Mesendoderm (in vitro differentiated cells): ENCODE measurements around the gene APIP.
A peak's percentile ranks its signal among the peaks of the same experiment; 100 is the strongest.

Experiments used
- DNase-seq: peaks from one replicate; pipeline ENCODE4 v3.0.0; 2013
- H2AK5ac ChIP-seq: 2 replicates; pipeline ENCODE4 v1.6.1; 2013; ENCODE audit warnings: low read length, inconsistent platforms
- H2BK120ac ChIP-seq: 2 replicates; pipeline ENCODE4 v1.6.1; 2013; ENCODE audit warnings: low read depth, mild to moderate bottlenecking, low read length, moderate library complexity, mixed read lengths
- H2BK15ac ChIP-seq: replicated peaks from 2 replicates; pipeline ENCODE4 v1.6.1; 2013; ENCODE audit warnings: low read depth, mild to moderate bottlenecking, moderate library complexity
- H2BK5ac ChIP-seq: 2 replicates; pipeline ENCODE4 v1.6.1; 2013; ENCODE audit warnings: low read length, inconsistent platforms
- H3K18ac ChIP-seq: 2 replicates; pipeline ENCODE4 v1.6.1; 2013; ENCODE audit warnings: mild to moderate bottlenecking, low read length, mixed read lengths
- H3K23ac ChIP-seq: one replicate; pipeline ENCODE4 v1.6.1; 2013; ENCODE audit warnings: low read length
- H3K27ac ChIP-seq: 2 replicates; pipeline ENCODE4 v1.5.1; 2013; ENCODE audit warnings: low read depth, mild to moderate bottlenecking, inconsistent platforms, low read length, moderate library complexity
- H3K27me3 ChIP-seq: 2 replicates; pipeline ENCODE4 v1.6.1; 2013; ENCODE audit warnings: low read length, control low read depth, mild to moderate bottlenecking, inconsistent platforms; ENCODE audit not compliant: insufficient read depth, poor library complexity
- H3K36me3 ChIP-seq: 2 replicates; pipeline ENCODE4 v1.6.1; 2013; ENCODE audit warnings: low read length, inconsistent platforms; ENCODE audit not compliant: control insufficient read depth, insufficient read depth
- H3K4ac ChIP-seq: one replicate; pipeline ENCODE4 v1.6.1; 2013; ENCODE audit warnings: low read depth, mild to moderate bottlenecking, low read length, moderate library complexity
- H3K4me1 ChIP-seq: 2 replicates; pipeline ENCODE4 v1.6.1; 2013; ENCODE audit warnings: low read depth, low read length, inconsistent platforms; ENCODE audit not compliant: control insufficient read depth
- H3K4me2 ChIP-seq: 2 replicates; pipeline ENCODE4 v1.6.1; 2013; ENCODE audit warnings: low read length
- H3K4me3 ChIP-seq: 2 replicates; pipeline ENCODE4 v1.5.1; 2013; ENCODE audit warnings: mild to moderate bottlenecking, low read length
- H3K56ac ChIP-seq: one replicate; pipeline ENCODE4 v1.6.1; 2013; ENCODE audit warnings: low read length
- H3K79me1 ChIP-seq: 2 replicates; pipeline ENCODE4 v1.6.1; 2013; ENCODE audit warnings: low read length, inconsistent platforms
- H3K79me2 ChIP-seq: 2 replicates; pipeline ENCODE4 v1.6.1; 2013; ENCODE audit warnings: mild to moderate bottlenecking, low read length; ENCODE audit not compliant: control insufficient read depth, insufficient read depth
- H3K9ac ChIP-seq: 2 replicates; pipeline ENCODE4 v1.6.1; 2013; ENCODE audit warnings: low read length, inconsistent platforms
- H4K5ac ChIP-seq: one replicate; pipeline ENCODE4 v1.6.1; 2013; ENCODE audit warnings: low read length
- H4K8ac ChIP-seq: one replicate; pipeline ENCODE4 v1.6.1; 2013; ENCODE audit warnings: low read depth, mild to moderate bottlenecking, control low read depth, low read length, moderate library complexity
- WGBS: extraction: QIAGEN DNeasy Blood & Tissue Kit; methylation state at CpG from one replicate; pipeline ENCODE4 v1.1.7; 2013; ENCODE audit warnings: low lambda C conversion rate, missing lambda C conversion rate; ENCODE audit not compliant: insufficient coverage; ENCODE audit errors: extremely low coverage; 5-methylcytosine and 5-hydroxymethylcytosine counted together

APIP gene

DNA sequence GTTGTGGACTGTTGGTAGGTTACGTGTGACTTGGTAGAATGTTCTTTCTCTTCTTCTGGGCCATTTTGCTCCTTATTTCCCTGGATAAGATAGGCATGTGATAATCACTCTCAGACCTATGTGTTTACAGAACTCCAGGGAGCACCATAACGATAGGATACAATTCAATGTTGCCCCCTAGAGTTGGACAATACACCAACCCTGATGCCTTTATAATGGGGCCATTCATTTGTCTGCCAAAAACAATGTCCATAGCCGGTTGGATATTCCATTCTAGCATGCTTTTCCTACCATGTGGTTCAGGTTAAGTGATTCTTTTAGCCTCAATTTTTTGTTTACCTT lies 60.5 kb downstream of the APIP start:
- H3K79me2 ChIP-seq = no peaks in the 10 kb centered on the region
- no peak overlapping the region for H3K56ac ChIP-seq
- no peak overlapping the region for H2BK120ac ChIP-seq
- no peak overlapping the region for H3K4me3 ChIP-seq
- no peak overlapping the region for H4K5ac ChIP-seq
- no peak overlapping the region for H3K18ac ChIP-seq
- no peak overlapping the region for H4K8ac ChIP-seq
- H3K27ac ChIP-seq = no peak overlapping the region
- peak; percentile 52 for DNase-seq
- H2AK5ac ChIP-seq = no peak overlapping the region
- no peaks in the 10 kb centered on the region for H3K36me3 ChIP-seq
- H3K4ac ChIP-seq = no peak overlapping the region
- no peak overlapping the region for H2BK5ac ChIP-seq
- WGBS = no CpG with 5 or more reads among the region's 3 CpGs
- H3K27me3 ChIP-seq = no peaks in the 10 kb centered on the region
- no peak overlapping the region for H2BK15ac ChIP-seq
- no peak overlapping the region for H3K4me2 ChIP-seq
- H3K23ac ChIP-seq = no peak overlapping the region
- no peaks in the 10 kb centered on the region for H3K79me1 ChIP-seq
- H3K9ac ChIP-seq = no peak overlapping the region
- H3K4me1 ChIP-seq = no peaks in the 10 kb centered on the region

DNA sequence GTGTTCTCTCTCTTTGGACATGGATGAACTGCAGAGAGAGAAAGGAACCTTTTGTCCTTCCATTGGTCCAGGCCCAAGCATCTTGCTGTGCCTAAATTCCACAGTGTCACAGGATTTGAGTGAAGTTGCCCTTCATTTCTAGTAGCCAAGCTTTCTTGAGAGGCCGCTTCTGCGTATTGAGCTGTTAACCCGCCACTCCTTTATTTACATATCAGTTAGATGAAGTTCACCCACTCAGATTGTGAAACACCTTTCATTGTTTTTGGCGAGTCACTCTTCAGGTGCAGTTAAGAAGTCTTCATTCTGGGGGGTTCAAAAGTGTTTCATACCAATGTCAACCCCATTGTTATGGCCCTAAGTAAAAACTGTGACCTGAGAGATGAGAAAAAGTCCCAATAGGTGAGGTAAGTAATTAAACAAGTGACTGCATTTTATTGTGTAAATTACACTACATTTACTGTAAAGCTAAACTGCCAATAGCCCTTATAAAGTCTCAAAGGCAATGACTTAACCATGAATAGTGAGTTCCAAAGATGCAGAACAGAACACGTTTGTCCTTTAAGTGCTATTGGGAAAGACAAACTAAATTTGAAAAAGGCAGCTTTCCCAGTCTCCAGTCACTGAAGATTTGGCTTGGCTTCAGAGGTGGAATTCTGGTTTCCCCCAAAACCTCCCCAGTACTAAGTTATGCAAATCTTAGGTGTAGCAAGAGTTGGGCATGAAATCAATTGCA lies 61.0 kb downstream of the APIP start:
- DNase-seq = no peak
- H3K4me3 ChIP-seq = no peak overlapping the region
- no peaks in the 10 kb centered on the region for H3K4me1 ChIP-seq
- H3K4ac ChIP-seq = no peak overlapping the region
- H3K27me3 ChIP-seq = no peaks in the 10 kb centered on the region
- H3K79me2 ChIP-seq = no peaks in the 10 kb centered on the region
- no peaks in the 10 kb centered on the region for H3K79me1 ChIP-seq
- H3K36me3 ChIP-seq = no peaks in the 10 kb centered on the region
- no peak overlapping the region for H3K4me2 ChIP-seq
- H3K27ac ChIP-seq = no peak overlapping the region
- WGBS = no CpG with 5 or more reads among the region's 5 CpGs
- H3K18ac ChIP-seq = peak overlapping the region; percentile 39
- H2BK15ac ChIP-seq = no peak overlapping the region
- no peak overlapping the region for H2BK5ac ChIP-seq
- no peak overlapping the region for H2BK120ac ChIP-seq
- no peak overlapping the region for H3K23ac ChIP-seq
- H4K5ac ChIP-seq = no peak overlapping the region
- H3K56ac ChIP-seq = no peak overlapping the region
- no peak overlapping the region for H2AK5ac ChIP-seq
- no peak overlapping the region for H4K8ac ChIP-seq
- H3K9ac ChIP-seq = no peak overlapping the region

GRCh38 chr11:34851916-34852315 lies 64.3 kb downstream of the APIP start:
- H3K18ac ChIP-seq = no peak overlapping the region
- H3K4me3 ChIP-seq = no peak overlapping the region
- no peak overlapping the region for H3K9ac ChIP-seq

DNA sequence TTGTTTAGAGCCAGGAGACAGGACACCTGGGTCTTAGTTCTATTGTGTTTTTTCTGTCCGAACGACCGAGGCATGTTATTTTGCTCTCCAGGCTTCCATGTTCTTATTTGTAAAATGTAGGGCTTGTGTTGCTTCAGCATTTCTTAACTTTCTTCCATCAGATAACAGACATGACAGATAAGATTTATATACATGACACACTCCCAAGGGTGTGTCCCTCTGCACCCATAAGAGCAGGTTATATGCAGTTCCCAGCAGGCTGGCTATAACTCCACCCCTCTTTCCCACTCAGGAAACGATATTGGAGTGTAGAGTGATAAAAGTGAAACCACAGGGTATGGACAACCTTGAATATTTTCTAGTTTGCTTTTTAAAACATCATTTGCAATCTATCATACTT lies 65.8 kb downstream of the APIP start:
- WGBS = no CpG with 5 or more reads among the region's 4 CpGs
- Histone ChIP-seq H2BK120ac (no peak overlapping the region), H4K8ac (no peak overlapping the region), H3K27ac (no peak overlapping the region), H3K9ac (no peak overlapping the region), H3K27me3 (no peaks in the 10 kb centered on the region), H3K4me3 (no peak overlapping the region), H3K4me1 (no peaks in the 10 kb centered on the region), H3K79me2 (no peaks in the 10 kb centered on the region), H3K4ac (no peak overlapping the region), H2BK15ac (no peak overlapping the region), H3K4me2 (no peak overlapping the region), H4K5ac (no peak overlapping the region), H3K23ac (no peak overlapping the region), H2BK5ac (no peak overlapping the region), H2AK5ac (no peak overlapping the region), H3K79me1 (no peaks in the 10 kb centered on the region), H3K36me3 (no peaks in the 10 kb centered on the region), H3K18ac (no peak overlapping the region), H3K56ac (no peak overlapping the region)
- no peak for DNase-seq

More at GRCh38 chr11:34851916-34852315, 64.3 kb downstream of the APIP start:
- no peak overlapping the region for H3K23ac ChIP-seq
- H3K4me1 ChIP-seq = no peaks in the 10 kb centered on the region
- no peak overlapping the region for H3K4ac ChIP-seq
- H3K56ac ChIP-seq = no peak overlapping the region
- no peak overlapping the region for H4K5ac ChIP-seq
- H2BK120ac ChIP-seq = no peak overlapping the region
- H2AK5ac ChIP-seq = no peak overlapping the region
- no peak overlapping the region for H2BK15ac ChIP-seq
- no peaks in the 10 kb centered on the region for H3K79me2 ChIP-seq
- no peak overlapping the region for H3K4me2 ChIP-seq
- no peak for DNase-seq
- H3K79me1 ChIP-seq = no peaks in the 10 kb centered on the region
- H4K8ac ChIP-seq = no peak overlapping the region
- H3K27ac ChIP-seq = no peak overlapping the region
- no peaks in the 10 kb centered on the region for H3K27me3 ChIP-seq
- H3K36me3 ChIP-seq = no peaks in the 10 kb centered on the region
- H2BK5ac ChIP-seq = no peak overlapping the region

DNA sequence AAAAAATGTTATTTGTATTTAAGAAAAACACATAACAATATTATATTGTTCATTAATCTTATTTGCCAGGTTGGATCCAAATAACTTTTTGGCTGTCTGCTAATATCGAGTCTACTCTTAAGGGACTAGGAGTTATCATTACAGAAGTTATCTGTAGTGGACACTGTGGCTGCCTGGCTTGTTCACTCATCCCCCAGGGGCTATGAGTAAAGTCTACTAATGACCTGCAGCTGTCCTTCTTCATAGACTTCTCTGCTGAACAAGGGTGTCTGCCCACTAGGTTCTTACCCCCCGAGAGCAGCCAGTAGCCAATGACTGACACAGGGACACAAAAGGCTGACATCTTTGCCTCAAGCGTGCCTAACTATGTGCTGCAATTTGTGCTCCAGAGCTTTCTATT lies 69.7 kb downstream of the APIP start:
- Histone ChIP-seq H3K79me2 (no peaks in the 10 kb centered on the region), H2BK5ac (no peak overlapping the region), H3K36me3 (no peaks in the 10 kb centered on the region), H3K23ac (no peak overlapping the region), H4K5ac (no peak overlapping the region), H3K56ac (no peak overlapping the region), H2AK5ac (no peak overlapping the region), H3K4me2 (no peak overlapping the region), H4K8ac (no peak overlapping the region), H3K4me1 (no peaks in the 10 kb centered on the region), H2BK15ac (no peak overlapping the region), H3K18ac (no peak overlapping the region), H3K27ac (no peak overlapping the region), H3K4me3 (no peak overlapping the region), H3K9ac (no peak overlapping the region), H3K4ac (no peak overlapping the region), H2BK120ac (no peak overlapping the region), H3K79me1 (no peaks in the 10 kb centered on the region), H3K27me3 (no peaks in the 10 kb centered on the region)
- WGBS = no CpG with 5 or more reads among the region's 3 CpGs
- DNase-seq = no peak

DNA sequence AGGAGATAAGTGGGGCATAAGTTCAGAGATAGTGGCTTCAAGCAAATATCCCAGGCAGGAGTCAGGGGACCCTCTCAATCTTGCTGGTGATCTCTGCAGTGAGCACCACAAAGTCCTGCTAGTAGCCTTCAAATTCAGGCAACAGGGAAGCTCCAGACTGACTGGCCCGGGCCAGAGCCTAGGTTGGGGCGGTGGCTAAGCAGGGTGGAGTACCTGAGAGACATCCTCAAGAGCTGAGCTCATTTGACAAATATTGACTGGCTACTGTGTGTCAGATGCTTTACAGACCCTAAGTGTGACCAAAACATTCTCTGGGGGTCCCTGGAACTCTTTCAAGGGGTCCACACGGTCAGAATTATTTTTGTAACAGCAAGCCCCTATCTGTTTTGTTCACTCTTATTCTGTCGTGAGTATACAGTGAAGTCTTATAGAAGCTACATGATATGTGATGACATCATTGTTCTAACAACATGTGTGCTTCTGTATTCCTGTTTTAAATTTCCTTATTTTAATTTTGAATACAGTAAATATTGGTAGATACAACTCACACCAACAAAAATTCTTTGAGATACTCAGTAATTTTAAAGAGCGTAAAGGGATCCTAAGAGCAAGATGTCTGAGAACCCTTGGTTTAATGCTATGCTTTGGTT lies 71.6 kb downstream of the APIP start:
- no peak overlapping the region for H4K8ac ChIP-seq
- no peak overlapping the region for H3K27ac ChIP-seq
- no peak overlapping the region for H2BK5ac ChIP-seq
- no CpG with 5 or more reads among the region's 5 CpGs for WGBS
- no peak overlapping the region for H2BK15ac ChIP-seq
- no peaks in the 10 kb centered on the region for H3K27me3 ChIP-seq
- no peak overlapping the region for H3K56ac ChIP-seq
- no peak overlapping the region for H4K5ac ChIP-seq
- no peak overlapping the region for H3K4me2 ChIP-seq
- no peak overlapping the region for H3K9ac ChIP-seq
- no peak overlapping the region for H2BK120ac ChIP-seq
- no peaks in the 10 kb centered on the region for H3K79me1 ChIP-seq
- no peaks in the 10 kb centered on the region for H3K36me3 ChIP-seq
- no peak overlapping the region for H3K18ac ChIP-seq
- no peak overlapping the region for H3K4me3 ChIP-seq
- H3K4ac ChIP-seq = no peak overlapping the region
- H3K23ac ChIP-seq = no peak overlapping the region
- H3K79me2 ChIP-seq = no peaks in the 10 kb centered on the region
- H2AK5ac ChIP-seq = no peak overlapping the region
- DNase-seq = no peak
- H3K4me1 ChIP-seq = no peaks in the 10 kb centered on the region
